Endodermal cell (in vitro differentiated cells): ENCODE data around the gene ST3GAL4. TPM values are rescaled to one million over a fixed set of nuclear protein-coding genes. Genes with fewer than 3 reads are reported as not detected.

Experiments used
- DNase-seq: peaks from one replicate; pipeline ENCODE4 v3.0.0-alpha.2; 2017
- H3K27ac ChIP-seq: 2 replicates; pipeline ENCODE4 v1.5.1; 2013; ENCODE audit warnings: mild to moderate bottlenecking, low read depth, low read length, moderate library complexity
- H3K27me3 ChIP-seq: 2 replicates; pipeline ENCODE4 v1.6.1; 2013; ENCODE audit warnings: mild to moderate bottlenecking, low read length, moderate library complexity; ENCODE audit not compliant: insufficient read depth, control insufficient read depth, poor library complexity, severe bottlenecking
- H3K36me3 ChIP-seq: 2 replicates; pipeline ENCODE4 v1.7.0; 2013; ENCODE audit warnings: mild to moderate bottlenecking, low read length, moderate library complexity; ENCODE audit not compliant: control insufficient read depth, insufficient read depth
- H3K4me1 ChIP-seq: one replicate; pipeline ENCODE4 v1.7.0; 2013; ENCODE audit warnings: low read length; ENCODE audit not compliant: control insufficient read depth, insufficient read depth
- H3K4me3 ChIP-seq: 2 replicates; pipeline ENCODE4 v1.5.1; 2013; ENCODE audit warnings: mild to moderate bottlenecking, low read length, moderate library complexity
- H3K9ac ChIP-seq: 2 replicates; pipeline ENCODE4 v1.6.1; 2013; ENCODE audit warnings: mild to moderate bottlenecking, low read length, moderate library complexity; ENCODE audit not compliant: poor library complexity, severe bottlenecking; ENCODE audit errors: extremely low read depth
- H3K9me3 ChIP-seq: 2 replicates; pipeline ENCODE4 v1.6.1; 2013; ENCODE audit warnings: mild to moderate bottlenecking, low read length, moderate library complexity; ENCODE audit not compliant: control insufficient read depth
- H3K27ac Mint-ChIP-seq: 2 replicates; pipeline ENCODE4 v1.8.0; 2020; ENCODE audit warnings: mixed read lengths
- H3K27me3 Mint-ChIP-seq: 2 replicates; pipeline ENCODE4 v1.8.0; 2021; ENCODE audit warnings: mild to moderate bottlenecking, mixed read lengths; ENCODE audit not compliant: insufficient read depth
- H3K36me3 Mint-ChIP-seq: 2 replicates; pipeline ENCODE4 v1.8.0; 2020; ENCODE audit warnings: low read depth, mixed read lengths
- H3K4me1 Mint-ChIP-seq: 2 replicates; pipeline ENCODE4 v1.8.0; 2020; ENCODE audit warnings: mixed read lengths
- H3K4me3 Mint-ChIP-seq: 2 replicates; pipeline ENCODE4 v1.8.0; 2020; ENCODE audit warnings: mild to moderate bottlenecking, moderate library complexity, mixed read lengths
- H3K9me3 Mint-ChIP-seq: 2 replicates; pipeline ENCODE4 v1.8.0; 2020; ENCODE audit warnings: mild to moderate bottlenecking, mixed read lengths
- WGBS, 2 experiments: methylation state at CpG; one replicate each; pipeline versions ENCODE4 v1.1.5 to v1.1.7; 2013; ENCODE audit warnings: missing lambda C conversion rate in 2 of 2, mixed read lengths in 1 of 2; ENCODE audit not compliant: insufficient coverage in 1 of 2, insufficient read length in 1 of 2; 5-methylcytosine and 5-hydroxymethylcytosine counted together
- total RNA-seq, 2 donors: library from RNA; stranded (reverse); fragmentation: NEBNext Ultra II Directional in 1 of 2; extraction: Animal tissue kit (Norgen Biotek cat#: 25700) in 1 of 2; gene quantifications; 2 replicates in 1 of 2; 3 replicates in 1 of 2; pipeline ENCODE4 v1.2.1, GENCODE V29; 2021
- TF ChIP-seq, protein P1 (sequence below): fragments of 200-600 bp; sonication (generic); conservative IDR thresholded peaks from 2 replicates; pipeline ENCODE4 v1.5.0; 2021; ENCODE audit warnings: antibody characterized with exemption, mild to moderate bottlenecking

Gene ST3GAL4
- total RNA-seq, 2 donors from 2014 or later = 16.5 to 21.5 TPM

DNA sequence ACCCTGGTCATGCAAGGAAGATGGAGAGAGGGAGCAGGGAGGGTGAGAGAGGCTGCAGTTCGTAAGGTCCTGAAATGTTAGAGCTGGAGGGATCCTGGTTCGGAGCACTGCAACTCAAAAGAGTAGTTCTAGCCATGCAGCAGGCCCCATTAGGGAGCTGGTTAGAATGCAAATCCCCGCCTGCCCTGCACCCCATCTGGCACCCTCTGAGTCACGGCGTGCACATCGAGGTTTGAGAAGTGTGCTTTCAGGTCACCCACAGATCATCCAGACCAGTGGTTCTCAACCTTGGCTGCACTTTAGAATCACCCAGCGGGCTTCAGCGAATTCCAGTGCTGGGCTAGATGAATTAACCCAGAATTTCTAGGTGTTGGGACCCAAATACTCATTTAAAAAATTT is 48.2 kb downstream of the ST3GAL4 start:
- no peak overlapping the region for H3K4me3 ChIP-seq
- peaks cover 13% of the 10 kb centered on the region for H3K36me3 Mint-ChIP-seq
- H3K27me3 Mint-ChIP-seq = no peaks in the 10 kb centered on the region
- no peak overlapping the region for H3K27ac Mint-ChIP-seq
- peaks cover 24% of the 10 kb centered on the region for H3K4me1 Mint-ChIP-seq
- no peak overlapping the region for H3K9ac ChIP-seq
- H3K27me3 ChIP-seq = no peaks in the 10 kb centered on the region
- no peak overlapping the region for H3K4me3 Mint-ChIP-seq
- no peaks in the 10 kb centered on the region for H3K9me3 Mint-ChIP-seq
- peaks cover 3% of the 10 kb centered on the region for H3K4me1 ChIP-seq
- TF ChIP-seq, protein P1, sequence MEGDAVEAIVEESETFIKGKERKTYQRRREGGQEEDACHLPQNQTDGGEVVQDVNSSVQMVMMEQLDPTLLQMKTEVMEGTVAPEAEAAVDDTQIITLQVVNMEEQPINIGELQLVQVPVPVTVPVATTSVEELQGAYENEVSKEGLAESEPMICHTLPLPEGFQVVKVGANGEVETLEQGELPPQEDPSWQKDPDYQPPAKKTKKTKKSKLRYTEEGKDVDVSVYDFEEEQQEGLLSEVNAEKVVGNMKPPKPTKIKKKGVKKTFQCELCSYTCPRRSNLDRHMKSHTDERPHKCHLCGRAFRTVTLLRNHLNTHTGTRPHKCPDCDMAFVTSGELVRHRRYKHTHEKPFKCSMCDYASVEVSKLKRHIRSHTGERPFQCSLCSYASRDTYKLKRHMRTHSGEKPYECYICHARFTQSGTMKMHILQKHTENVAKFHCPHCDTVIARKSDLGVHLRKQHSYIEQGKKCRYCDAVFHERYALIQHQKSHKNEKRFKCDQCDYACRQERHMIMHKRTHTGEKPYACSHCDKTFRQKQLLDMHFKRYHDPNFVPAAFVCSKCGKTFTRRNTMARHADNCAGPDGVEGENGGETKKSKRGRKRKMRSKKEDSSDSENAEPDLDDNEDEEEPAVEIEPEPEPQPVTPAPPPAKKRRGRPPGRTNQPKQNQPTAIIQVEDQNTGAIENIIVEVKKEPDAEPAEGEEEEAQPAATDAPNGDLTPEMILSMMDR = no peak
- peaks cover 4% of the 10 kb centered on the region for H3K36me3 ChIP-seq
- 93 to 99% methylated on average over 6 to 8 of the region's 8 CpGs for WGBS, 2 experiments
- no peak overlapping the region for H3K27ac ChIP-seq
- DNase-seq = no peak
- H3K9me3 ChIP-seq = no peaks in the 10 kb centered on the region

DNA sequence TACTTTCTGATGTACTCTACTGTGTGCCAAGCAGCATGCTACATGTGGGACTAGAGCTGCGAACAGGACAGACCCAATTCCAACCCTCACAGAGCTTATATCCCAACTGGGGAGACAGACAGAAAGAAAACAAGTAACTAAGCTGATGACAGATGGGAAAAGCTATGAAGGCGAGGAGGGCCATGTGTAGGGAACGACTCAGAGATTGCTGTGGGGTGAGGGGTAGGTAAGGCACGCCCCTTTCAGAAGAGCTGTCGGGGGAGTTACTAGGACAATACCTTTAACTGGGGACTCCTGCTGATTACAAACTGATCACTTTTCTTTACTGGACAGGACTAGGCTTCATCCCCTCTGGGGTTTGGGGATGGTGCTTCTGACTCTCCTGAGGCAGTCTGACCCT is 48.9 kb downstream of the ST3GAL4 start:
- no peaks in the 10 kb centered on the region for H3K27me3 ChIP-seq
- DNase-seq = no peak
- 75 to 81% methylated on average over 2 to 5 of the region's 5 CpGs for WGBS, 2 experiments

DNA sequence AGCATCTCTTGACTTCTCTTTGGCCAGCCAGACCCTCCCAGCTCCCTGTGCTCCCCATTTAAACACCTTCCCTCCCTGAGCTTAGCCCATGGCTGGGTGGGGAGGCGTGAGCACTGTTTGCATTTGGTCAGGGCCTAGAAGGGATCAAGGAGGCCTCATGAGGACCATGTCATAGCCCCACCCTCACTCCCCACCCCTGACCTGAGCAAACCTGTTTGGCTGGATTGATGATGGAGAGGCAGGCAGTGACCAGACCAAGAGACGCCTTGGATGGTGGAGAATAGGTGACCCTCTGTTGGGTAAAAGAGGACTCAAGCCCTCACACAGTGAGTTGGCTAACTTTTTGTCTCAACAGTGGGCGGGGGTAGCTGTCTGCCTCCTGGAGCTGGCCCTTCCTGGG is 49.9 kb downstream of the ST3GAL4 start:
- Mint-ChIP-seq H3K27ac (no peak overlapping the region), H3K9me3 (no peaks in the 10 kb centered on the region), H3K27me3 (no peaks in the 10 kb centered on the region), H3K4me3 (no peak overlapping the region), H3K36me3 (peaks cover 17% of the 10 kb centered on the region), H3K4me1 (peaks cover 24% of the 10 kb centered on the region)
- DNase-seq = no peak
- Histone ChIP-seq H3K27me3 (no peaks in the 10 kb centered on the region), H3K4me3 (no peak overlapping the region), H3K9ac (no peak overlapping the region), H3K27ac (no peak overlapping the region), H3K4me1 (peaks cover 3% of the 10 kb centered on the region), H3K9me3 (no peaks in the 10 kb centered on the region), H3K36me3 (peaks cover 5% of the 10 kb centered on the region)
- TF ChIP-seq, protein P1 = no peak
- 94 to 100% methylated on average over 1 to 3 of the region's 3 CpGs for WGBS, 2 experiments

More for the DNA sequence above, 48.9 kb downstream of the ST3GAL4 start:
- Mint-ChIP-seq H3K4me1 (peaks cover 24% of the 10 kb centered on the region), H3K9me3 (no peaks in the 10 kb centered on the region), H3K27me3 (no peaks in the 10 kb centered on the region), H3K27ac (no peak overlapping the region), H3K4me3 (no peak overlapping the region), H3K36me3 (peaks cover 20% of the 10 kb centered on the region)
- H3K36me3 ChIP-seq = peaks cover 5% of the 10 kb centered on the region
- no peak overlapping the region for H3K27ac ChIP-seq
- no peaks in the 10 kb centered on the region for H3K9me3 ChIP-seq
- TF ChIP-seq, protein P1 = no peak
- peaks cover 3% of the 10 kb centered on the region for H3K4me1 ChIP-seq
- no peak overlapping the region for H3K4me3 ChIP-seq
- H3K9ac ChIP-seq = no peak overlapping the region
